ENCODE measurements around the gene WIPF2.

DNA sequence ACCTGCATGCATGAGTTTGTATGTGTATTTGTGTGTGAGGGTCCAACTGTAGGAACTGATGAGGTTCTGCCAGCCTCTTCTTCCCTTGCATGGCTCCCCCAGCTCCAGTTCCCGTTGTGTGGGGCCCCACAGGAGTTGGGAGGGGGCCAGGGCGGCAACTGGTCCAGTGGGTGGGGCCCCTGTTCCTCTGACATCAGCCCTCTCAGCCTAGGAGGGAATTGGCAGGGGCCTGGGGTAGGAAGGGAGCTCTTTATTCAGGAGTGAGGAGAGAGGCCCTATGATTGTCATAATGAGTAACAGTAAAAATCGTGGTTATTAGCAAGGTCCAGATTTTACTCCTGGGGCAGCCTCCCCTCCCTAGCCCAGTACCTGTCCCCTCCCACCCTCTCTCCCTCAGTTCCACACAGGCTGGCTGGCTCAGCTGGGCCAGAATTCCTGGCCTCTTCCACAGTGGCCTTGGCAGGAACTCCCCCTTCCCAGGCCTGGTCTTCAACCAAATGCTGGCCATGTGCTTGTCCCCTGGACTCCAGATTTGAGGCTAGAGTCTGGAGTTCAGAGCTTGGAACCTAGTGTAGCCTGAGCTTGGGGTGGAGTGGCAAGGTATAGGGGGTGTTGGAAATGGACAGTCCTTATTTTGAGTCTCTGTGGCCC lies 108.8 kb downstream of the WIPF2 start:
- TF ChIP-seq CTCF (IDR thresholded peaks at IDR 0.05; ENCODE audit: insufficient read depth, low read length, poor library complexity, severe bottlenecking) (no peak), EZH2phosphoT487 (conservative IDR thresholded peaks at IDR 0.05; ENCODE audit: low read length) (no peak)
